GM12878 (cell line): Measurements from ENCODE around the gene TMA16. TPM values are rescaled to one million over a fixed set of nuclear protein-coding genes. Genes with fewer than 3 reads are reported as not detected.

Experiments used
- ATAC-seq: fragments of 200-7000 bp; cut with Tn5 transposase; 3 replicates; pipeline ENCODE4 v1.9.1; 2020; ENCODE audit warnings: mild to moderate bottlenecking, moderate library complexity
- BruUV-seq: library from RNA; stranded (reverse); fragments of 400-500 nt; replicated peaks from 2 replicates; lab custom pipeline; 2021; lab: Mats Ljungman, UMichigan
- CTCF ChIA-PET: fragments of 300-600 bp; sonication (Branson Sonifier 250); formaldehyde crosslinking; extraction: SDS; loops from one replicate; lab custom pipeline; 2021; ENCODE audit warnings: inconsistent platforms; lab: Yijun Ruan, JAX
- POLR2A ChIA-PET: fragments of 350-600 bp; formaldehyde crosslinking; extraction: SDS; loops from one replicate; lab custom pipeline; 2021; ENCODE audit warnings: inconsistent platforms; lab: Charles Lee
- RAD21 ChIA-PET: fragments of 300-600 bp; sonication (Branson Sonifier 250); formaldehyde crosslinking; loops from one replicate; lab custom pipeline; 2023; ENCODE audit warnings: antibody characterized with exemption; ENCODE audit not compliant: unreplicated experiment; lab: Charles Lee
- SMC1A ChIA-PET: fragments of 300-600 bp; sonication (Branson Sonifier 250); formaldehyde crosslinking; loops from one replicate; lab custom pipeline; 2023; ENCODE audit not compliant: unreplicated experiment, uncharacterized antibody; lab: Charles Lee
- DNase-seq: peaks from one replicate; pipeline ENCODE4 v3.0.0-alpha.2; 2011; ENCODE audit warnings: low read depth, low spot score
- FAIRE-seq: peaks from 3 replicates; lab custom pipeline; 2011; peaks lifted over from hg19 to GRCh38; lab: Jason Lieb, UNC
- H2AFZ ChIP-seq: 2 replicates; pipeline ENCODE4 v1.6.0; 2011; ENCODE audit warnings: low read depth, low read length, control low read depth; ENCODE audit not compliant: control insufficient read depth
- H3K27ac ChIP-seq: 2 replicates; pipeline ENCODE4 v1.5.1; 2011; ENCODE audit warnings: control low read depth; ENCODE audit not compliant: control insufficient read depth, insufficient read depth
- H3K27me3 ChIP-seq, 2 experiments: replicated peaks in 1 of 2; 2 replicates each; pipeline versions ENCODE4 v1.6.0 to v1.6.1; 2011; ENCODE audit warnings: low read length in 1 of 2; ENCODE audit not compliant: control insufficient read depth in 2 of 2, insufficient read depth in 2 of 2
- H3K36me3 ChIP-seq, 2 experiments: 2 replicates each; pipeline ENCODE4 v1.5.1; 2011; ENCODE audit warnings: low read length in 1 of 2; ENCODE audit not compliant: control insufficient read depth in 2 of 2, insufficient read depth in 2 of 2
- H3K4me1 ChIP-seq: 2 replicates; pipeline ENCODE4 v1.6.1; 2011; ENCODE audit warnings: mild to moderate bottlenecking, low read length, moderate library complexity, mixed read lengths; ENCODE audit not compliant: control insufficient read depth, insufficient read depth
- H3K4me2 ChIP-seq: 2 replicates; pipeline ENCODE4 v1.6.0; 2011; ENCODE audit warnings: control low read depth; ENCODE audit not compliant: control insufficient read depth, insufficient read depth
- H3K4me3 ChIP-seq: fragments of 200-600 bp; sonication (generic); 2 replicates; pipeline ENCODE4 v1.5.1; 2016
- H3K79me2 ChIP-seq: 2 replicates; pipeline ENCODE4 v1.6.0; 2011; ENCODE audit warnings: low read length; ENCODE audit not compliant: control insufficient read depth, insufficient read depth
- H3K9ac ChIP-seq: 2 replicates; pipeline ENCODE4 v1.8.0; 2011; ENCODE audit warnings: low read length, control low read depth, mixed read lengths; ENCODE audit not compliant: control insufficient read depth, insufficient read depth
- H3K9me3 ChIP-seq: replicated peaks from 3 replicates; pipeline ENCODE4 v1.5.1; 2011; ENCODE audit warnings: mild to moderate bottlenecking, low read length; ENCODE audit not compliant: control insufficient read depth, insufficient read depth
- H4K20me1 ChIP-seq: 2 replicates; pipeline ENCODE4 v1.6.0; 2011; ENCODE audit not compliant: control insufficient read depth, insufficient read depth
- CEBPB ChIP-seq, 2 experiments: fragments of 150-350 bp in 1 of 2; IDR thresholded peaks; 2 replicates each; pipeline ENCODE4 v1.6.1; 2012 to 2014; ENCODE audit warnings: low read depth in 2 of 2, low read length in 2 of 2, borderline replicate concordance in 1 of 2, inconsistent platforms in 1 of 2
- CREM ChIP-seq: IDR thresholded peaks from 2 replicates; pipeline ENCODE4 v1.6.1; 2014; ENCODE audit warnings: antibody characterized with exemption, low read depth
- HDGF ChIP-seq: fragments of 450-650 bp; IDR thresholded peaks from 2 replicates; pipeline ENCODE4 v1.6.1; 2016; ENCODE audit warnings: antibody characterized with exemption
- MLLT1 ChIP-seq: fragments of 450-650 bp; IDR thresholded peaks from 2 replicates; pipeline ENCODE4 v1.6.1; 2016; ENCODE audit warnings: mild to moderate bottlenecking
- NFYA ChIP-seq: IDR thresholded peaks from 2 replicates; pipeline ENCODE4 v1.6.1; 2011; ENCODE audit warnings: low read depth, mild to moderate bottlenecking, low read length, improper control_type of control experiment, borderline replicate concordance
- PAX8 ChIP-seq: fragments of 450-650 bp; IDR thresholded peaks from 2 replicates; pipeline ENCODE4 v1.6.1; 2017; ENCODE audit warnings: mild to moderate bottlenecking, moderate library complexity
- SMARCA5 ChIP-seq: fragments of 450-650 bp; IDR thresholded peaks from 2 replicates; pipeline ENCODE4 v1.6.1; 2017; ENCODE audit warnings: mild to moderate bottlenecking
- SP1 ChIP-seq: IDR thresholded peaks from one replicate; pipeline ENCODE4 v1.6.1; 2011; ENCODE audit warnings: low read depth, low read length
- SUZ12 ChIP-seq: fragments of 200-600 bp; sonication (generic); IDR thresholded peaks from one replicate; pipeline ENCODE4 v1.6.1; 2018; ENCODE audit warnings: antibody characterized with exemption, mild to moderate bottlenecking; ENCODE audit not compliant: unreplicated experiment
- ZNF24 ChIP-seq: fragments of 450-650 bp; IDR thresholded peaks from 2 replicates; pipeline ENCODE4 v1.6.1; 2017; ENCODE audit warnings: antibody characterized with exemption, mild to moderate bottlenecking
- WGBS: methylation state at CpG from one replicate; pipeline ENCODE4 v1.1.6; 2016; ENCODE audit warnings: low lambda C conversion rate; ENCODE audit not compliant: insufficient replicate concordance, insufficient coverage; ENCODE audit errors: missing lambda C conversion rate; 5-methylcytosine and 5-hydroxymethylcytosine counted together
- in situ Hi-C: fragments of 300-500 bp; cut with MboI; formaldehyde crosslinking; loops from 9 replicates; pipeline ENCODE4 v1.14.3; 2018; ENCODE audit warnings: mixed read lengths
- intact Hi-C: fragments of 100-400 bp; cut with micrococcal nuclease; formaldehyde crosslinking; loops from one replicate; pipeline ENCODE4 v1.14.2; 2022; ENCODE audit not compliant: unreplicated experiment
- polyA plus RNA-seq, 11 experiments: library from polyadenylated mRNA; depleted of rRNA in 4 of 11; unstranded in 6 of 11; stranded (reverse) in 5 of 11; fragments of >200 nt; fragmentation: Nextera tagmentation in 4 of 11; fragmentation: Illumina TruSeq in 1 of 11; extraction: Ambion mirVana in 4 of 11; extraction: Trizol in 1 of 11; gene quantifications; 1 replicate in 1 of 11; 2 replicates in 10 of 11; pipeline versions ENCODE4 v1.2.1 to v1.2.3, GENCODE V29; 2011 to 2016; ENCODE audit warnings: inconsistent platforms in 2 of 11, missing spikeins in 2 of 11, low read depth in 1 of 11
- total RNA-seq, 4 experiments: library from RNA; depleted of rRNA in 3 of 4; stranded (reverse); fragments of >200 nt in 3 of 4; fragmentation: Illumina TruSeq in 1 of 4; extraction: Trizol in 1 of 4; gene quantifications; 2 replicates each; pipeline versions ENCODE4 v1.2.1 to v1.2.3, GENCODE V29; 2013 to 2021
- TF ChIP-seq, protein P1 (sequence below): fragments of 450-650 bp; IDR thresholded peaks from 2 replicates; pipeline ENCODE4 v1.6.1; 2016; ENCODE audit warnings: mild to moderate bottlenecking, moderate library complexity, borderline replicate concordance
- TF ChIP-seq, protein P2 (sequence below): fragments of 450-650 bp; conservative IDR thresholded peaks from 2 replicates; pipeline ENCODE4 v1.6.1; 2017; ENCODE audit warnings: mild to moderate bottlenecking, moderate library complexity

The TMA16 gene
- total and polyA plus RNA-seq, 10 of the 15 experiments (the other 5 are each of a cell fraction or from before 2014, with no cell fraction given): 37.9 to 91.0 (median 55.8) TPM

GRCh38 chr4:163493643-163494359 is 689 bp upstream of the TMA16 start:
- H3K9ac ChIP-seq: peak overlapping the region; percentile 99
- H3K9me3 ChIP-seq: no peaks in the 10 kb centered on the region; the same call in 2 of the 3 replicates
- intact Hi-C loops: loop anchor here (2.0 to 10.0 kb wide), 6 partner anchors 51 to 1401 kb away; partner anchors contain the start of gene NAF1
- H4K20me1 ChIP-seq: no peaks in the 10 kb centered on the region
- ChIA-PET POLR2A (interaction anchor here (0.6 to 1.6 kb wide), 12 partner anchors 8 to 1445 kb away, joined by 3 to 7 read pairs (median 4); no protein-coding TSS in a partner anchor), RAD21 (interaction anchor here (0.6 to 2.5 kb wide), 10 partner anchors 9 to 936 kb away, joined by 3 to 19 read pairs (median 3); no protein-coding TSS in a partner anchor), CTCF (interaction anchor here (0.6 to 3.2 kb wide), 13 partner anchors 8 to 902 kb away, joined by 3 to 41 read pairs (median 5); no protein-coding TSS in a partner anchor), SMC1A (interaction anchor here (0.6 to 3.4 kb wide), 12 partner anchors 8 to 251 kb away, joined by 3 to 33 read pairs (median 4); no protein-coding TSS in a partner anchor)
- in situ Hi-C loops: loop anchor here (10.0 kb wide), 1 partner anchor 329 kb away; the partner anchor contains the start of gene NAF1
- 0 out of 4 replicates have a peak, but pooled peaks cover 0 to 5% of the 10 kb centered on the region in 2 experiments for H3K36me3 ChIP-seq
- no peak for DNase-seq
- BruUV-seq: no TSS peak
- H3K79me2 ChIP-seq: peaks cover 43% of the 10 kb centered on the region
- peaks cover 5% of the 10 kb centered on the region; the same call in 1 of the 2 replicates for H3K4me1 ChIP-seq
- H2AFZ ChIP-seq: peak overlapping the region; percentile 82
- WGBS: 2% methylated on average over 26 of the region's 28 CpGs
- H3K4me3 ChIP-seq: peak overlapping the region; percentile 85
- H3K27ac ChIP-seq: peak overlapping the region; percentile 97
- H3K4me2 ChIP-seq: peak overlapping the region; percentile 5
- no peak for FAIRE-seq
- ATAC-seq: peak; percentile 51
- H3K27me3 ChIP-seq: no peaks in the 10 kb centered on the region
- TF ChIP-seq HDGF: peak; percentile 28; the same call in 1 of the 2 replicates
- TF ChIP-seq SUZ12: no peak
- peak; percentile 55 for TF ChIP-seq MLLT1
- 0 out of 2 replicates have a peak, but pooled peaks have one; percentile 15 for TF ChIP-seq SMARCA5
- TF ChIP-seq PAX8: no peak
- no peak for TF ChIP-seq SP1
- TF ChIP-seq CREM: no peak
- TF ChIP-seq NFYA: no peak
- TF ChIP-seq ZNF24: no peak
- TF ChIP-seq, protein P1, sequence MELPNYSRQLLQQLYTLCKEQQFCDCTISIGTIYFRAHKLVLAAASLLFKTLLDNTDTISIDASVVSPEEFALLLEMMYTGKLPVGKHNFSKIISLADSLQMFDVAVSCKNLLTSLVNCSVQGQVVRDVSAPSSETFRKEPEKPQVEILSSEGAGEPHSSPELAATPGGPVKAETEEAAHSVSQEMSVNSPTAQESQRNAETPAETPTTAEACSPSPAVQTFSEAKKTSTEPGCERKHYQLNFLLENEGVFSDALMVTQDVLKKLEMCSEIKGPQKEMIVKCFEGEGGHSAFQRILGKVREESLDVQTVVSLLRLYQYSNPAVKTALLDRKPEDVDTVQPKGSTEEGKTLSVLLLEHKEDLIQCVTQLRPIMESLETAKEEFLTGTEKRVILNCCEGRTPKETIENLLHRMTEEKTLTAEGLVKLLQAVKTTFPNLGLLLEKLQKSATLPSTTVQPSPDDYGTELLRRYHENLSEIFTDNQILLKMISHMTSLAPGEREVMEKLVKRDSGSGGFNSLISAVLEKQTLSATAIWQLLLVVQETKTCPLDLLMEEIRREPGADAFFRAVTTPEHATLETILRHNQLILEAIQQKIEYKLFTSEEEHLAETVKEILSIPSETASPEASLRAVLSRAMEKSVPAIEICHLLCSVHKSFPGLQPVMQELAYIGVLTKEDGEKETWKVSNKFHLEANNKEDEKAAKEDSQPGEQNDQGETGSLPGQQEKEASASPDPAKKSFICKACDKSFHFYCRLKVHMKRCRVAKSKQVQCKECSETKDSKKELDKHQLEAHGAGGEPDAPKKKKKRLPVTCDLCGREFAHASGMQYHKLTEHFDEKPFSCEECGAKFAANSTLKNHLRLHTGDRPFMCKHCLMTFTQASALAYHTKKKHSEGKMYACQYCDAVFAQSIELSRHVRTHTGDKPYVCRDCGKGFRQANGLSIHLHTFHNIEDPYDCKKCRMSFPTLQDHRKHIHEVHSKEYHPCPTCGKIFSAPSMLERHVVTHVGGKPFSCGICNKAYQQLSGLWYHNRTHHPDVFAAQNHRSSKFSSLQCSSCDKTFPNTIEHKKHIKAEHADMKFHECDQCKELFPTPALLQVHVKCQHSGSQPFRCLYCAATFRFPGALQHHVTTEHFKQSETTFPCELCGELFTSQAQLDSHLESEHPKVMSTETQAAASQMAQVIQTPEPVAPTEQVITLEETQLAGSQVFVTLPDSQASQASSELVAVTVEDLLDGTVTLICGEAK: no peak
- TF ChIP-seq CEBPB (IDR thresholded peaks at IDR 0.05; ENCODE audit: borderline replicate concordance in 1 of 2, low read depth in 2 of 2, low read length in 2 of 2): no peak
- TF ChIP-seq, protein P2, sequence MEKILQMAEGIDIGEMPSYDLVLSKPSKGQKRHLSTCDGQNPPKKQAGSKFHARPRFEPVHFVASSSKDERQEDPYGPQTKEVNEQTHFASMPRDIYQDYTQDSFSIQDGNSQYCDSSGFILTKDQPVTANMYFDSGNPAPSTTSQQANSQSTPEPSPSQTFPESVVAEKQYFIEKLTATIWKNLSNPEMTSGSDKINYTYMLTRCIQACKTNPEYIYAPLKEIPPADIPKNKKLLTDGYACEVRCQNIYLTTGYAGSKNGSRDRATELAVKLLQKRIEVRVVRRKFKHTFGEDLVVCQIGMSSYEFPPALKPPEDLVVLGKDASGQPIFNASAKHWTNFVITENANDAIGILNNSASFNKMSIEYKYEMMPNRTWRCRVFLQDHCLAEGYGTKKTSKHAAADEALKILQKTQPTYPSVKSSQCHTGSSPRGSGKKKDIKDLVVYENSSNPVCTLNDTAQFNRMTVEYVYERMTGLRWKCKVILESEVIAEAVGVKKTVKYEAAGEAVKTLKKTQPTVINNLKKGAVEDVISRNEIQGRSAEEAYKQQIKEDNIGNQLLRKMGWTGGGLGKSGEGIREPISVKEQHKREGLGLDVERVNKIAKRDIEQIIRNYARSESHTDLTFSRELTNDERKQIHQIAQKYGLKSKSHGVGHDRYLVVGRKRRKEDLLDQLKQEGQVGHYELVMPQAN: no peak
